MM.1S (cell line): ENCODE measurements around the gene SORCS2.

ENCODE experiments used
- DNase-seq: peaks from one replicate; pipeline ENCODE4 v3.0.0-alpha.2; 2015
- H2AFZ ChIP-seq: fragments of 300-600 bp; sonication (generic); 2 replicates; pipeline ENCODE4 v1.6.0; 2016; ENCODE audit warnings: antibody characterized with exemption, low read length
- H3F3A ChIP-seq: fragments of 300-600 bp; sonication (generic); 2 replicates; pipeline ENCODE4 v1.6.1; 2016; ENCODE audit warnings: mild to moderate bottlenecking, antibody characterized with exemption, low read length, moderate library complexity, mixed read lengths; ENCODE audit not compliant: insufficient read depth
- H3K27ac ChIP-seq: fragments of 300-600 bp; sonication (generic); 2 replicates; pipeline ENCODE4 v1.5.1; 2016; ENCODE audit warnings: mild to moderate bottlenecking, low read length
- H3K27me3 ChIP-seq: fragments of 300-600 bp; sonication (generic); replicated peaks from 2 replicates; pipeline ENCODE4 v1.6.0; 2016; ENCODE audit warnings: low read length; ENCODE audit not compliant: insufficient read depth
- H3K36me3 ChIP-seq: fragments of 300-600 bp; sonication (generic); replicated peaks from 2 replicates; pipeline ENCODE4 v1.6.1; 2016; ENCODE audit warnings: mild to moderate bottlenecking, low read length, mixed read lengths; ENCODE audit not compliant: insufficient read depth
- H3K4me1 ChIP-seq: fragments of 300-600 bp; sonication (generic); 2 replicates; pipeline ENCODE4 v1.6.1; 2016; ENCODE audit warnings: low read length, mixed read lengths
- H3K4me2 ChIP-seq: fragments of 300-600 bp; sonication (generic); 2 replicates; pipeline ENCODE4 v1.6.0; 2016; ENCODE audit warnings: low read depth, low read length
- H3K4me3 ChIP-seq: fragments of 300-600 bp; sonication (generic); 2 replicates; pipeline ENCODE4 v1.5.1; 2016; ENCODE audit warnings: low read length, mixed read lengths
- H3K79me2 ChIP-seq: fragments of 300-600 bp; sonication (generic); 2 replicates; pipeline ENCODE4 v1.6.1; 2016; ENCODE audit warnings: mixed run types, low read length, mixed read lengths
- H3K9ac ChIP-seq: fragments of 300-600 bp; sonication (generic); 2 replicates; pipeline ENCODE4 v1.6.1; 2016; ENCODE audit warnings: low read length, mixed read lengths
- H3K9me2 ChIP-seq: fragments of 300-600 bp; sonication (generic); replicated peaks from 2 replicates; pipeline ENCODE4 v1.6.1; 2016; ENCODE audit warnings: mild to moderate bottlenecking, low read length, mixed read lengths; ENCODE audit not compliant: insufficient read depth
- H3K9me3 ChIP-seq: fragments of 300-600 bp; sonication (generic); replicated peaks from 2 replicates; pipeline ENCODE4 v1.6.1; 2016; ENCODE audit warnings: mild to moderate bottlenecking, low read length, mixed read lengths; ENCODE audit not compliant: insufficient read depth
- H4K20me1 ChIP-seq: fragments of 300-600 bp; sonication (generic); 2 replicates; pipeline ENCODE4 v1.6.1; 2016; ENCODE audit warnings: mild to moderate bottlenecking, low read length, moderate library complexity, mixed read lengths; ENCODE audit not compliant: insufficient read depth
- CTCF ChIP-seq: fragments of 300-600 bp; sonication (generic); IDR thresholded peaks from 2 replicates; pipeline ENCODE4 v1.5.1; 2016; ENCODE audit warnings: antibody characterized with exemption, low read length, mixed read lengths
- EZH2 ChIP-seq: fragments of 300-600 bp; sonication (generic); optimal IDR thresholded peaks from 2 replicates; pipeline ENCODE3; 2017; ENCODE audit warnings: low read depth, mild to moderate bottlenecking, antibody characterized with exemption, low read length, mixed read lengths
- EZH2phosphoT487 ChIP-seq: fragments of 300-600 bp; sonication (generic); IDR thresholded peaks from 2 replicates; pipeline ENCODE4 v1.6.1; 2018; ENCODE audit warnings: antibody characterized with exemption, low read length

SORCS2 gene

GRCh38 chr4:7465017-7465416 lies 272.7 kb downstream of the SORCS2 start:
- no peaks in the 10 kb centered on the region for H3K9me2 ChIP-seq

GRCh38 chr4:7466215-7466614 lies 273.9 kb downstream of the SORCS2 start:
- Histone ChIP-seq H3K36me3 (no peaks in the 10 kb centered on the region), H3K9me2 (no peaks in the 10 kb centered on the region), H3K4me2 (no peak overlapping the region), H3K9ac (no peak overlapping the region), H3K9me3 (no peaks in the 10 kb centered on the region), H3K4me3 (no peak overlapping the region), H2AFZ (no peak overlapping the region), H3K79me2 (no peaks in the 10 kb centered on the region), H3F3A (no peaks in the 10 kb centered on the region), H3K4me1 (no peaks in the 10 kb centered on the region), H4K20me1 (no peaks in the 10 kb centered on the region), H3K27me3 (peaks cover 99% of the 10 kb centered on the region), H3K27ac (no peak overlapping the region)
- no peak for DNase-seq
- TF ChIP-seq EZH2 (no peak), CTCF (no peak), EZH2phosphoT487 (no peak)

More at GRCh38 chr4:7465017-7465416, 272.7 kb downstream of the SORCS2 start:
- Histone ChIP-seq H3K79me2 (no peaks in the 10 kb centered on the region), H4K20me1 (no peaks in the 10 kb centered on the region), H2AFZ (no peak overlapping the region), H3K9me3 (no peaks in the 10 kb centered on the region), H3K36me3 (no peaks in the 10 kb centered on the region), H3K4me3 (no peak overlapping the region), H3K27me3 (peaks cover 99% of the 10 kb centered on the region), H3K27ac (no peak overlapping the region), H3K4me1 (no peaks in the 10 kb centered on the region), H3K4me2 (no peak overlapping the region), H3F3A (no peaks in the 10 kb centered on the region), H3K9ac (no peak overlapping the region)
- no peak for DNase-seq
- TF ChIP-seq EZH2 (no peak), EZH2phosphoT487 (no peak), CTCF (no peak)

GRCh38 chr4:7466904-7467303 lies 274.6 kb downstream of the SORCS2 start:
- H3K4me2 ChIP-seq, result no peak overlapping the region
- H3K36me3 ChIP-seq, result no peaks in the 10 kb centered on the region
- no peaks in the 10 kb centered on the region for H3K9me2 ChIP-seq
- no peaks in the 10 kb centered on the region for H3K4me1 ChIP-seq
- H3K9ac ChIP-seq, result no peak overlapping the region
- H3K79me2 ChIP-seq, result no peaks in the 10 kb centered on the region
- no peak overlapping the region for H2AFZ ChIP-seq
- H3K9me3 ChIP-seq, result no peaks in the 10 kb centered on the region
- no peak overlapping the region for H3K4me3 ChIP-seq
- DNase-seq, result no peak
- H3K27ac ChIP-seq, result no peak overlapping the region
- H3K27me3 ChIP-seq, result peaks cover 99% of the 10 kb centered on the region
- no peak for TF ChIP-seq CTCF
- no peak for TF ChIP-seq EZH2phosphoT487
- TF ChIP-seq EZH2, result no peak
- no peaks in the 10 kb centered on the region for H3F3A ChIP-seq
- no peaks in the 10 kb centered on the region for H4K20me1 ChIP-seq
